Measurements from ENCODE around the gene LRP11. TPM values are rescaled to one million over a fixed set of nuclear protein-coding genes. Genes with fewer than 3 reads are reported as not detected.
A peak's percentile ranks its signal among the peaks of the same experiment; 100 is the strongest.
"Not testable (repeated sequence)": the region's sequence is repeated elsewhere in the genome, so short reads cannot be mapped to it uniquely, and the experiment has no call there.

The LRP11 gene
- 10 to 100 TPM; 15.5 to 25.7 TPM for total RNA-seq
- long read RNA-seq, partial matches to known transcripts = 1 of 4 reads
- long read RNA-seq, other reads (novel, unspliced or antisense) = 1 of 4 reads

GRCh38 chr6:149863698-149864577, at the start of gene LRP11:
Gene LRP11, minus strand, starts transcription at chr6:149864359. Its CDS starts 339 bp downstream, at chr6:149864020.
- DNase-seq (peak; percentile 83), ATAC-seq (peak; percentile 92 to 95)
- intact Hi-C loops (cut with DNase I) = no loop called here

- DNase-seq (no peak), ATAC-seq (no peak)
- intact Hi-C loops (cut with DNase I) = no loop called here
These were observed 49.5 kb upstream of the LRP11 start for GRCh38 chr6:149913540-149914240.

GRCh38 chr6:149913085-149913484, 48.9 kb upstream of the LRP11 start:
- no peak for ATAC-seq
- no peak for DNase-seq
- intact Hi-C loops (cut with DNase I) = no loop called here

GRCh38 chr6:149912680-149913079, 48.5 kb upstream of the LRP11 start:
- DNase-seq; intact Hi-C loops (cut with DNase I); ATAC-seq: not testable (repeated sequence)

- intact Hi-C loops (cut with DNase I) = no loop called here
- ATAC-seq = no peak
These were observed 46.6 kb upstream of the LRP11 start for GRCh38 chr6:149910721-149911151.

GRCh38 chr6:149909701-149910470, 45.7 kb upstream of the LRP11 start:
- intact Hi-C loops (cut with DNase I) = no loop called here
- no peak for DNase-seq
- no peak for ATAC-seq

More at GRCh38 chr6:149910721-149911151, 46.6 kb upstream of the LRP11 start:
- no peak for DNase-seq

- DNase-seq; intact Hi-C loops (cut with DNase I); ATAC-seq: not testable (repeated sequence)
These were observed 44.3 kb upstream of the LRP11 start for GRCh38 chr6:149908480-149908879.

GRCh38 chr6:149907317-149907716, 43.2 kb upstream of the LRP11 start:
- DNase-seq (no peak), ATAC-seq (no peak)
- intact Hi-C loops (cut with DNase I) = no loop called here

GRCh38 chr6:149906405-149906804, 42.2 kb upstream of the LRP11 start:
- intact Hi-C loops (cut with DNase I) = no loop called here
- DNase-seq = no peak

GRCh38 chr6:149905911-149906371, 41.8 kb upstream of the LRP11 start:
- DNase-seq (no peak), ATAC-seq (no peak)
- intact Hi-C loops (cut with DNase I) = no loop called here

More at GRCh38 chr6:149906405-149906804, 42.2 kb upstream of the LRP11 start:
- no peak for ATAC-seq

- no peak for ATAC-seq
- DNase-seq = no peak
These were observed 41.3 kb upstream of the LRP11 start for GRCh38 chr6:149905371-149905910.

GRCh38 chr6:149904661-149905370, 40.7 kb upstream of the LRP11 start:
- DNase-seq (no peak), ATAC-seq (peak in 1 of 2 donors; percentile 13)
- intact Hi-C loops (cut with DNase I) = no loop called here

More at GRCh38 chr6:149905371-149905910, 41.3 kb upstream of the LRP11 start:
- intact Hi-C loops (cut with DNase I) = no loop called here

- no peak for ATAC-seq
- DNase-seq = no peak
- intact Hi-C loops (cut with DNase I) = no loop called here
These were observed 39.9 kb upstream of the LRP11 start for GRCh38 chr6:149903938-149904611.

- intact Hi-C loops (cut with DNase I) = no loop called here
- ATAC-seq (no peak), DNase-seq (no peak)
These were observed 37.4 kb upstream of the LRP11 start for GRCh38 chr6:149901444-149902140.

- DNase-seq = no peak
- peak; percentile 8 to 13 for ATAC-seq
- intact Hi-C loops (cut with DNase I) = no loop called here
These were observed 36.7 kb upstream of the LRP11 start for GRCh38 chr6:149900620-149901443.

- intact Hi-C loops (cut with DNase I) = no loop called here
- DNase-seq (no peak), ATAC-seq (no peak)
These were observed 35.9 kb upstream of the LRP11 start for GRCh38 chr6:149899926-149900619.

Data from left cardiac atrium (tissue), 4 donors.